Measurements from ENCODE around the gene PRKAG3.

PRKAG3 gene

GRCh38 chr2:218813771-218814460 is 17.7 kb downstream of the PRKAG3 start:
- DNase-seq (ENCODE audit: low spot score), result no peak

GRCh38 chr2:218812861-218813260 is 18.7 kb downstream of the PRKAG3 start:
- DNase-seq (ENCODE audit: low spot score), result no peak

GRCh38 chr2:218812096-218812815 is 19.3 kb downstream of the PRKAG3 start:
- DNase-seq (ENCODE audit: low spot score), result no peak

- DNase-seq (ENCODE audit: low spot score), result no peak
Observed at GRCh38 chr2:218811382-218811781, 20.2 kb downstream of the PRKAG3 start.

- no peak for DNase-seq (ENCODE audit: low spot score)
Observed at GRCh38 chr2:218810256-218810655, 21.3 kb downstream of the PRKAG3 start.

GRCh38 chr2:218809515-218809914 is 22.1 kb downstream of the PRKAG3 start:
- DNase-seq (ENCODE audit: low spot score), result no peak

- no peak for DNase-seq (ENCODE audit: low spot score)
Observed at GRCh38 chr2:218807626-218808025, 24.0 kb downstream of the PRKAG3 start.

GRCh38 chr2:218806346-218806978 is 25.1 kb downstream of the PRKAG3 start:
- peak; percentile 58 for DNase-seq (ENCODE audit: low spot score)

GRCh38 chr2:218805627-218806026 is 26.0 kb downstream of the PRKAG3 start:
- DNase-seq (ENCODE audit: low spot score), result no peak

- no peak for DNase-seq (ENCODE audit: low spot score)
Observed at GRCh38 chr2:218804817-218805216, 26.8 kb downstream of the PRKAG3 start.

GRCh38 chr2:218802386-218802994 is 29.1 kb downstream of the PRKAG3 start:
- no peak for DNase-seq (ENCODE audit: low spot score)

GRCh38 chr2:218799990-218800389 is 31.6 kb downstream of the PRKAG3 start:
- DNase-seq (ENCODE audit: low spot score), result no peak

- no peak for DNase-seq (ENCODE audit: low spot score)
Observed at GRCh38 chr2:218798767-218799504, 32.7 kb downstream of the PRKAG3 start.

GRCh38 chr2:218796691-218797090 is 34.9 kb downstream of the PRKAG3 start:
- DNase-seq (ENCODE audit: low spot score), result no peak

GRCh38 chr2:218792433-218792832 is 39.2 kb downstream of the PRKAG3 start:
- DNase-seq (ENCODE audit: low spot score), result no peak

GRCh38 chr2:218788529-218789255 is 42.9 kb downstream of the PRKAG3 start:
- DNase-seq (ENCODE audit: low spot score), result no peak

- DNase-seq (ENCODE audit: low spot score), result no peak
Observed at GRCh38 chr2:218786133-218786532, 45.5 kb downstream of the PRKAG3 start.

- no peak for DNase-seq (ENCODE audit: low spot score)
Observed at GRCh38 chr2:218785103-218785502, 46.5 kb downstream of the PRKAG3 start.

GRCh38 chr2:218783688-218784087 is 47.9 kb downstream of the PRKAG3 start:
- no peak for DNase-seq (ENCODE audit: low spot score)

GRCh38 chr2:218782528-218782844 is 49.1 kb downstream of the PRKAG3 start:
- peak; percentile 37 for DNase-seq (ENCODE audit: low spot score)

GRCh38 chr2:218781691-218782527 is 49.7 kb downstream of the PRKAG3 start, which contains the start of gene CYP27A1:
TSS of gene CYP27A1 (plus strand) at chr2:218782147. CDS start at chr2:218782183, 36 bp downstream.
- peak; percentile 76 for DNase-seq (ENCODE audit: low spot score)

All from HuH-7 (cell line).